Non-pigmented ciliary epithelial cell (primary cell): ENCODE measurements around the gene DERL2.

Experiments used
- DNase-seq: peaks from one replicate; pipeline ENCODE4 v3.0.0-alpha.2; 2010; ENCODE audit warnings: low read depth

DERL2 gene

DNA sequence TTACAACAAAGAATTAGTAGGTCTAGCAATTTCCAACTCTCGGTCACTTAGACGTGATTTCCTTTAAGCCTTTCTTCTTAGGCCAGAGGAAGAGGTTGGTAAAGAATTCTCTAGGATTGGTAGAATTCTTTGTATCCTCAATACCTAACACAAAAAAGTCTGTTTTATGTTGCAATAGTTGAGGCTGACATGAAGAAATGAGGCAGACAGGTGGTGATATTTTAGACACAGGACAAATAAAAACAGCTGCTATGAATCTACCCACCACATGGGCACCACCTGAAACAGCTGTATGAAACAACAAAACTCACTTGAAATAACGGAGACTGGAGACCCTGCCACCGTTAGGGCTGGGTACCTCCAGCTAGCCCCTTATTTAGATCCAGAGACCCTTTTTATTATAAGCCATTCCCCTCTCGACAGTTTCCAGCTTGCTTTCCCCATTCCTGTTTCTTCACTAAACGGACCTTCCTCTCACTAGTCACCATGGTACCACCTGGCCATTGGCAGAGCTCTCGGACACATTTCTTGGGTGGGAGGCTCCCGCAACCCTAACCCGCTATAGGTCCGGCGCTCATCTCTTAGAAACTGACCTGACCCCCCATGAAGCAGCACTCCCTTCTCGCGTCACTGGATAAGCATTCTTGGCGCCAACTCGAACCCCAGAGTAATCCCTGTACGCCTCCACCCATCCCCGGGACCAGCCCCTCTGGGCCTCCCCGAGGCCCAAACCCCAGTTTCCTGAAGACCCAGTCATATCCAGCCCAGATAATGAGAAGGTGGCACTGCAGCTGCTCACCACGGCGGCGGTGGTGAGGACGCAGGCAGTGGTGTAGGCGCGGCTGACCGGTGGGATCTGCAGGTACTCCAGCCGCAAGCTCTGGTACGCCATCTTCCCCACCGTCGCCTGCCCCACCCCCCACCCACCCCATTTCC, at the start of gene DERL2:
TSS of gene DERL2 (minus strand) at position 909 of the 936 bp plus-strand sequence. CDS start at position 892, 17 bp downstream.
- DNase-seq = no peak

DNA sequence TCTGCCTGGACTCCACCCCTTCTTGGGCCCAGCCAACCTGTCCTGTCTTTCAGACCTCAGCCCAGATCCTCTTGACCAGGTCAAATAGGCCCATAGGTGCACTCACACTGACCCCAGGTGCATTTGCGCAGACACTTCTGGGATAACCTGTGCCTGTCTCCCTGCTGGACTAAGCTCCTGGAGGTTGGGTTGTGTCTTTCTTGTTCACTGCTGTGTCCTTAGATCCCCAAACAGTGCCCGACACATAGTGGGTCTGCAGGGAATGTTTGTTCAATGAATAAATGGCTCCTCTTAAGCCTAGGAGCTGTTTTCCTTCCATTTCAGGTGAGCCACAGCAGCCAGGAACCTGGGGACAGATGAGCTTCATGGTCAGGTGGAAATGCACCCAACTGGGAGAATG, 49.5 kb upstream of the DERL2 start:
- DNase-seq = no peak

- no peak for DNase-seq
Observed at GRCh38 chr17:5533486-5534315, 47.7 kb upstream of the DERL2 start.

GRCh38 chr17:5532581-5532980, 46.6 kb upstream of the DERL2 start:
- no peak for DNase-seq

DNA sequence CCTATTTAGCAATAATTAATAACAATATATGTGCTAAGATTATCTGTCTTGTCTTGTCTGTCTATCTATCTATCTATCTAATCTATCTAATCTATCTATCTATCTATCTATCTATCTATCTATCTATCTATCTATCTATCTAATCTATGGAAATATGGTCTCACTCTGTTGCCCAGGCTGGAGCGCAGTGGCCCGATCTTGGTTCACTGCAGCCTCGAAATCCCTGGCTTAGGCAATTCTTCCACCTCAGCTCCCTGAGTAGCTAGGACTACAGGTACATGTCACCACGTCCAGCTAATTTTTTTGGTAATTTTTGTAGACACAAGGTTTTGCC, 45.1 kb upstream of the DERL2 start:
- DNase-seq = no peak

- no peak for DNase-seq
Observed at GRCh38 chr17:5530265-5531084, 44.5 kb upstream of the DERL2 start.

DNA sequence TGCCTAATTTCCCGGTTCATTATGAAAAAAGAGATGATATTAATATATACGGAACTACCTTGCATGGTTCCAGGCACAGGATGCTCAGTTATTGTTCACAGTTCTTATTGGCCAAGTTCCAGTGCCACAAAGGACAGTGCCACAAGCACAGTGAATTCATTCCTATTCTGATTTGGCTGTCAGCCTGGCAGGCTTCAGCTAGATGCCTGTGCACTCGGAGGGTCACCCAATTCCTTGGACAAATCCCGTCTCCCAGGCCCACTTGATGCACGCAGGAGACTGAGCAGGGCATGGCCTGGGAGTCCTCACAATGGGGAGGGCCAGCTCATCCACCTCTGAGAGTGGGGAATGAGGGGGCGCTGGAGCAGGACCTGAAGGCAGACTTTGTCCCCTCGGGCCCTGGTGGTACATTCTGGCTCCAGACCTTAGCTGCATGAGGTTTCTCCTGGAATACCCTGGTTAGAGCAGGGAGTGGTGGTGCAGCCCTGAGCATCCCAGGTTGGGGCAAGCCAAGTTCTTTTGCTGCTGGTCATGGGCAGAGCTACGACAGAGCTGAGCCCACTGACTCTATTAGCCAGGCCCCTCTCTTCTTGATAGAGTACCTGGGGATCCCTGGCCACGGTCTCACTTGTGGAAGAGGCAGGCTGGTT, 41.7 kb upstream of the DERL2 start:
- DNase-seq = no peak

GRCh38 chr17:5526821-5527598, 41.0 kb upstream of the DERL2 start:
- peak; percentile 87 for DNase-seq

- DNase-seq = no peak
Observed at GRCh38 chr17:5523249-5523648, 37.3 kb upstream of the DERL2 start.

DNA sequence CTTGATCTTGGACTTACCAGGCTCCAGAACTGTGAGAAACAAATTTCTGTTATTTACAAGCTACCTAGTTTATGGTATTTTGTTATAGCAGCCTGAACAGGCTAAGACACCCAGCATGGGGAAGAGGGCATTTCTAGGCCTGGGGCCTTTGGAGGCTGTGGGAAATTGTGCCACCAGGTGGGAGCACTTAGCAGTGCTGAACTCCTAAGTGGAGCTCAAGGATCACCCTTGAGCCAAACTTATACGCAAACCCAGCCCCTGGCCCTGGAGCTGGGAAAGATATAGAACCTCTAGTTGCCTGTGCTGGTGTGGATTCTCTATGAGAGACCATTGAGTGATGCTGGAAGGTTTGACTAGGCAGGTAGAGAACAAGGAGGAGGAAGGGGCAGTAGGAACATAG, 36.5 kb upstream of the DERL2 start:
- no peak for DNase-seq

- peak; percentile 98 for DNase-seq
Observed at GRCh38 chr17:5516060-5516792, 30.2 kb upstream of the DERL2 start.

- no peak for DNase-seq
Observed at GRCh38 chr17:5514976-5515375, 29.0 kb upstream of the DERL2 start.

DNA sequence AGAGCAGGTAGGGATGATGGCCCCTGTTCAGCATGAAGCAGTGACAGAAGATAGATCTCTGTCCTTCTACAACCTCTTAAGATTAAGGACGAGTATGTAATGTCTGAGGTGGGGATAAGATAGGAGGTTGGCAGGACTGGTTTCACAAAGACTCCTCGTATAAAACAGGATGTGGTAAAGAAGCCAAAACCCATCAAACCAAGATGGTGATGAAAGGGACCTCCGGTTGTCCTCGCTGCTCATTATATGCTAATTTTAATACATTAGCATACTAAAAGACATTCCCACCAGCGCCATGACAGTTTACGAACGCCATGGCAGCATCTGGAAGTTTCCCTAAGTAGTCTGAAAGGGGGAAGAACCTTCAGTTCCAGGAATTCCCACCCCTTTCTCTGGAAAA, 27.6 kb upstream of the DERL2 start:
- DNase-seq = no peak

- no peak for DNase-seq
Observed at GRCh38 chr17:5511401-5512225, 25.6 kb upstream of the DERL2 start.

- DNase-seq = no peak
Observed at GRCh38 chr17:5510771-5511170, 24.8 kb upstream of the DERL2 start.

DNA sequence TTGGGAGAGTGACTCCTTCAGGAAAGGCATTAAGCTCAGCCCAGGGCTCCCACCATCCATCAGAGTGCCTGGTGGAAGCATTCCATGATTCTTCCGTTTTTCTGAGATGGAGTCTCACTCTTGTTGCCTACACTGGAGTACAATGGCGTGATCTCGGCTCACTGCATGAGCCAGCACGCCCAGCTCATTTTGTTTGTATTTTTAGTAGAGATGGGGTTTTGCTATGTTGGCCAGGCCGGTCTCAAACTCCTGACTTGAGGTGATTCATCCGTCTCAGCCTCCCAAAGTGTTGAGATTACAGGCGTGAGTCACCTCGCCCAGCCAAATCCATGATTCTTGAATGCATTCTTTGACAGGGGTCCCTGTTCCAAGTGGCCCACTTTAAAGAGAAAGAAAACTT, 23.5 kb upstream of the DERL2 start:
- DNase-seq = no peak

- DNase-seq = peak; percentile 70
Observed at GRCh38 chr17:5508810-5509209, 22.8 kb upstream of the DERL2 start.

DNA sequence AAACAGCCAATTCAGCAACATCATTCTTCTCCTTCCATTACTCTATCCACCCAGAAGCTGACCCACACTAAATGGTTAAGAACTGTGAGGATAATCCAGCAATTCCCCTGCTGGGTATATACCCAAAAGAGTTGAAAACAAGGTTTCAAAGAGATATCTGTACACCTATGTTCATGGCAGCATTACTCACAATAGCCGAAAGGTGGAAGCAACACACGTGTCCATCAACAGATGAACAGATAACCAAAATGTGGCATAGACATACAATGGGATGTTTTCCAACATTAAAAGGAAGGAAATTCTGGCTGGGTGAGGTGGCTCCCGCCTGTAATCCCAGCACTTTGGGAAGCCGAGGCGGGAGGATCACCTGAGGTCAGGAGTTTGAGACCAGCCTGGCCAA, 20.3 kb upstream of the DERL2 start:
- DNase-seq = no peak

DNA sequence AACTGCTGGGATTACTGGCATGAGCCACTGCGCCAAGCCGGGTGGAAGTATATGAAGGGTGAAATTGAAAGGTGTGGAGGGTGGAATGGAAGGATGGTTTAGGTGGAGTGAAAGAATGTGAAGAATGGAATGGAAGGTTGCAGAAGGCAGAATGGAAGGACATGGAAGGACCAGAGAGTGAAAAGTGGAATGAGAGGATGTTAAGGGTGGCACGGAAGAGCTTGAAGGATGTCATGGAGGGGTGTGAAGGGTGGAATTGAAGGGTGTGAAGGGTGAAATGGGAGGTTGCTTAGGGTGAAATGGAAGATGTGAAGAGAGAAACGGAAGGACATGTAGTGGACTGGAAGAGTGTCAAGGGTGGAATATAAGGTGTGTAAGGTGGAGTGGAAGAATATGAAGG, 16.6 kb upstream of the DERL2 start:
- no peak for DNase-seq
